Effector memory CD4-positive, alpha-beta T cell (primary cell): Measurements from ENCODE around the gene TMCO2.

Source experiments
- DNase-seq, 3 donors: peaks; one replicate each; pipeline ENCODE4 v3.0.0-alpha.2; 2020
- H3K27ac ChIP-seq: 2 replicates; pipeline ENCODE4 v1.7.0; 2013; ENCODE audit warnings: mild to moderate bottlenecking, low read length, moderate library complexity; ENCODE audit not compliant: insufficient read depth, poor library complexity, severe bottlenecking
- H3K27me3 ChIP-seq: replicated peaks from 2 replicates; pipeline ENCODE4 v1.7.0; 2013; ENCODE audit warnings: mild to moderate bottlenecking, low read length; ENCODE audit not compliant: insufficient read depth, control insufficient read depth, poor library complexity, severe bottlenecking
- H3K36me3 ChIP-seq: 2 replicates; pipeline ENCODE4 v1.7.0; 2013; ENCODE audit warnings: mild to moderate bottlenecking, low read length, moderate library complexity; ENCODE audit not compliant: control insufficient read depth, insufficient read depth
- H3K4me1 ChIP-seq: 2 replicates; pipeline ENCODE4 v1.7.0; 2013; ENCODE audit warnings: low read length, mild to moderate bottlenecking; ENCODE audit not compliant: control insufficient read depth, insufficient read depth, poor library complexity, severe bottlenecking
- H3K4me3 ChIP-seq: 2 replicates; pipeline ENCODE4 v1.7.0; 2013; ENCODE audit warnings: low read length, low read depth, mild to moderate bottlenecking; ENCODE audit not compliant: insufficient read depth, poor library complexity, severe bottlenecking
- H3K9me3 ChIP-seq: 2 replicates; pipeline ENCODE4 v1.7.0; 2013; ENCODE audit warnings: mild to moderate bottlenecking, low read length, moderate library complexity; ENCODE audit not compliant: control insufficient read depth

TMCO2 gene

DNA sequence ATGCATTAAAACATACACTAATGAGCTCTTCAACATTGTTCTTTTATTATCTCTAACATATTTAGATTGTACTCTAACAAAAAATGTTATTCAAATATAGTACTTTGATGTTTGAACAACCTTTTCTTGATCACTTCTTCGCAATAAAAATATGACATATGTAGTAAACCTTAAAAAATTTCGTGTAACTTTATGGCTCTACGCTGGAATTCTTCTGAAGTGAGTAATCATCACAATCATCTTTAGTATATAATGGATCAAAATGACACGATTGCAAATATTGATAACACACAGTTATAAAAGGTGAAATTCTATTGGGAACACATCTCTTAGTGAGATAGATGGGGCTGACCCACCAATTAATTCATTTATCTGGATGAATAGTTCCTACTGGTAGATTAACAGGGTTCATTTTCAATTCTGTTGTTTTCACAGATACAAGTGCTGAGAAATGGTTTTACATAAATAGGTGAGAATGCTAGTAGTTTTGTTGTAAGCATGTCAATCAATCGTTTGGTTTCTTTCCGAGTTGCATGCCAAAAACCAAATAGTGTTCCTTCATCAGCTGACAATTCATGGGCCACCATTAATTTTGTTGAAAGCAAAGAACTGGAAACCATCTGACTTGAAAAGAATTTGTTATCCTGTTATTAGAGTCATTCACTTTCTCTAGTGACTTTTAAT, 8.8 kb downstream of the TMCO2 start:
- no peak overlapping the region for H3K27ac ChIP-seq
- peak overlapping the region; percentile 70 for H3K4me3 ChIP-seq
- H3K36me3 ChIP-seq = peaks cover 11% of the 10 kb centered on the region
- DNase-seq = no peak
- peaks cover 3% of the 10 kb centered on the region for H3K4me1 ChIP-seq
- no peaks in the 10 kb centered on the region for H3K9me3 ChIP-seq
- H3K27me3 ChIP-seq = no peaks in the 10 kb centered on the region

GRCh38 chr1:40257313-40257687, 9.6 kb downstream of the TMCO2 start:
- peak overlapping the region; percentile 70 for H3K4me3 ChIP-seq
- H3K36me3 ChIP-seq = peaks cover 19% of the 10 kb centered on the region
- no peak for DNase-seq
- no peaks in the 10 kb centered on the region for H3K9me3 ChIP-seq
- H3K27ac ChIP-seq = peak overlapping the region; percentile 99
- H3K27me3 ChIP-seq = no peaks in the 10 kb centered on the region
- H3K4me1 ChIP-seq = peaks cover 3% of the 10 kb centered on the region

DNA sequence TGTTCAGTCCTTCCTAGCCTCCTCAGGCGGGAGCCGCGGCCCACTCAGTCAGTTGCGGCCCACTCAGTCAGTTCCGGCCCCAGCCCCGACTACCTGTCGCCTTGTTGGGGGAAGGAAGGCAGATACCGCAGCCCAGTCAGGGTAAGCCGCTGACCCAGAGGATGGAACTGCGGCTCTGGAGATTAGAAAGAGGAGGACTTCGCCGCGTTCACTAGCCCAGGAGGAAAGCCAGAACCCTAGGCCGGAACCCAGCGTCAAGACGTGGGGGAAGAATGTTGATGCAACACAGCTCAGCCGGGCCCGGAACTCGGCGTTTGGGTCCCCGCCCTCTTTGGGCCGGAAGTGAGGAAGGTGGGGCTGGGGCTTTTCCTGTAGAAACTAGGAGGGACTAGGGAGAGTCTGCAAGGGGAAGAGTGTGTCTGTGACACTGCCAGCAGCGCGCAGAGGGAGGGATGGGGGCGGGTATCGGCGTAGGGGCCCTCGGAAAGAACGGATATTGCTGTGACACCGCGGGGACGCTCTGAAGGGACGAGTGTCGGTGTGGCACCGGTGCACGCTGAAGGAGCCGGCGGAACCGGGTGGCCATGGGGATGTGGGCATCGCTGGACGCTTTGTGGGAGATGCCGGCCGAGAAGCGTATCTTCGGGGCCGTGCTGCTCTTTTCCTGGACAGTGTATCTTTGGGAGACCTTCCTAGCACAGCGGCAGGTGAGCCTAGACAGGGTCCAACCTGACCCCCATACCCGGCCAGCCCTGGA, 10.1 kb downstream of the TMCO2 start, which contains the start of gene ZMPSTE24:
TSS of gene ZMPSTE24 (plus strand) at position 549 of the 757 bp plus-strand sequence. CDS start at position 585, 36 bp downstream.
- peaks cover 3% of the 10 kb centered on the region for H3K4me1 ChIP-seq
- DNase-seq = peak; percentile 95
- peak within 1 kb of the TSS; percentile 91 for H3K4me3 ChIP-seq
- H3K27me3 ChIP-seq = no peaks in the 10 kb centered on the region
- peaks cover 22% of the 10 kb centered on the region for H3K36me3 ChIP-seq
- no peaks in the 10 kb centered on the region for H3K9me3 ChIP-seq
- peak within 1 kb of the TSS; percentile 99 for H3K27ac ChIP-seq

GRCh38 chr1:40258445-40258769, 10.7 kb downstream of the TMCO2 start:
- H3K36me3 ChIP-seq = peaks cover 26% of the 10 kb centered on the region
- H3K4me1 ChIP-seq = peaks cover 3% of the 10 kb centered on the region
- H3K27me3 ChIP-seq = no peaks in the 10 kb centered on the region
- no peak for DNase-seq
- no peaks in the 10 kb centered on the region for H3K9me3 ChIP-seq
- peak overlapping the region; percentile 83 for H3K27ac ChIP-seq
- peak overlapping the region; percentile 91 for H3K4me3 ChIP-seq

DNA sequence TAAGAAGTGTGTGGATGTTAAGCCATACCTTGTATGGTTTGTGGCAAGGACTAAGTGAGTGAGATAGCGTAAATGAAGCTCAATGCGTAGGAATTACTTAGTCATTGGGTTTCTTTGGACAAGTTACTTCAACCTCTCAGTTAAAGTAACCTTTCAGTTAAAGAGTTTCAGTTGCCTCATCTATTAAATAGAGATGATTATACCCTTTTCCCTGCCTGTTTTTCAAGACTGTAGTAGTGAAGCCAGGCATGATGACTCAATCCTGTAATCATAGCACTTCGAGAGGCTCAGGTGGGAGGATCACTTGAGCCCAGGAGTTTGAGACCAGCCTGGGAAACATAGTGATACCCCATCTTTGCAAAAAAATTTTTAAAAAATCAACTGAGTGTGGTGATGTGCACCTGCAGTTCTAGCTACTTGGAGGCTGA, 16.6 kb downstream of the TMCO2 start:
- Histone ChIP-seq H3K4me3 (no peak overlapping the region), H3K4me1 (no peaks in the 10 kb centered on the region), H3K9me3 (no peaks in the 10 kb centered on the region), H3K36me3 (peaks cover 57% of the 10 kb centered on the region), H3K27me3 (no peaks in the 10 kb centered on the region), H3K27ac (no peak overlapping the region)
- no peak for DNase-seq

DNA sequence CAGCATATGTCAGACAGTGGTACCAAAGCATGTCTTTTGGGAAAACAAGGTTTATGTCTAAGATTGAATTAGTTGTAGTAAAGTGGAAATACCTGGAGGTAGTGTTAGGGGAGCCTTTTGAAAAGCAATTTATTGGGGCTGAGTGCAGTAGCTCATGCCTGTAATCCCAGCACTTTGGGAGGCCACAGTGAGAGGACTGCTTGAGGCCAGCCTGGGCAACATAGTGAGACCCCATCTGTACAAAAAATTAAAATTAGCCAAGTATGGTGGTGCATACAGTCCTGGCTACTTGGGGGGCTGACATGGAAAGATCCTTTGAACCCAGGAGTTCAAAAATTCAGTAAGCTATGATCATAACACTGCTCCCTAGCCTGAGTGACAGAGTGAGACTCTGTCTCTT, 17.6 kb downstream of the TMCO2 start:
- Histone ChIP-seq H3K36me3 (peaks cover 66% of the 10 kb centered on the region), H3K4me3 (no peak overlapping the region)

DNA sequence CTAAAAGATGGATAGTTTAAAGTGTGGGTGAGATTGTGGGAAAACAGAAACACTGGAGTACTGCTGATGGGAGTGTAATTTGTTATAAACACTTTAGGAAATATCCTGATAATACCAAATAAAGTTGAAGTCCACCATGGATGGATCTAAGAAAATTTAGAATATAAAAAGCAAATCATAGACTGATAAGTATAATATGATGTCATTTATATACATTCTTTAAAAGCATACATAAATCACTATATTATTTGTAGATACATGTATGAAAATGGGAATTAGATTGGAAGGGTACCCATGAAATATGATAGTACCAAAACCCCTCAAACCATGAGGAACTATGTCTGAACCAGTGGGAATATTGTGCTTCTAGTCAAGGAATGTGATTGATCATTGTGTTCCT, 18.2 kb downstream of the TMCO2 start:
- H3K9me3 ChIP-seq = no peaks in the 10 kb centered on the region
- H3K27ac ChIP-seq = no peak overlapping the region
- H3K4me3 ChIP-seq = no peak overlapping the region
- no peaks in the 10 kb centered on the region for H3K27me3 ChIP-seq
- H3K36me3 ChIP-seq = peaks cover 68% of the 10 kb centered on the region
- no peak for DNase-seq
- no peaks in the 10 kb centered on the region for H3K4me1 ChIP-seq

More for the DNA sequence above, 17.6 kb downstream of the TMCO2 start:
- H3K27ac ChIP-seq = no peak overlapping the region
- H3K27me3 ChIP-seq = no peaks in the 10 kb centered on the region
- no peak for DNase-seq
- H3K4me1 ChIP-seq = no peaks in the 10 kb centered on the region
- H3K9me3 ChIP-seq = no peaks in the 10 kb centered on the region

DNA sequence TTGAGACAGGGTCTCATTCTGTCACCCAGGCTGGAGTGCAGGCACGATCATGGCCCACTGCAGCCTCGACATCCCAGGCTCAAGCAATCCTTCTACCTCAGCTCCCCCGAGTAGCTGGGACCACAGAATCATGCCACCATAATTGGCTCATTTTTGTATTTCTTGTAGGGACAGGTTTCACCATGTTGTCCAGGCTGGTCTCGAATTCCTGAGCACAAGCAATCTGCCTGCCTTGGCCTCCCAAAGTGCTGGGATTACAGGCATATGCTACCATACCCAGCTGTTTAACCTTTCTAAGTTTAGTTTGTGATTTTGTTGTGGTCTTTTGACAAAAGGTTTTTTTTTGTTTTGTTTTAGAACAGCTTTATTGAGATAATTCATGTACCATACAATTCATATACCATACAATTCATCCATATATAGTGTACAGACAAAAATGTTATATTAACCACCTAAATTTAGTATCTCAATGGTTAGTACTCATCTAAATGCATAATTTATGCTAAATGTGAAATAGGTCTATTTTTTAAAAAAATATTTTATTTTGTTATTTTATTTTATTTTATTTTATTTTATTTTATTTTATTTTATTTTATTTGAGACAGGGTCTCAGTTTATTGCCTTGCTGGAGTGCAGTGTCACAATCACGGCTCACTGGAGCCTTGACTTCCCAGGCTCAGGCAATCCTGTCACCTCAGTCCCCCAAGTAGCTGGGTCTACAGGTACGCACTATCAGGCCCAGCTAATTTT, 19.2 kb downstream of the TMCO2 start:
- no peaks in the 10 kb centered on the region for H3K9me3 ChIP-seq
- no peaks in the 10 kb centered on the region for H3K27me3 ChIP-seq
- no peak overlapping the region for H3K27ac ChIP-seq
- H3K4me3 ChIP-seq = no peak overlapping the region
- no peak for DNase-seq
- H3K36me3 ChIP-seq = peaks cover 65% of the 10 kb centered on the region
- no peaks in the 10 kb centered on the region for H3K4me1 ChIP-seq

- Histone ChIP-seq H3K4me1 (no peaks in the 10 kb centered on the region), H3K4me3 (no peak overlapping the region), H3K36me3 (peaks cover 67% of the 10 kb centered on the region), H3K27me3 (no peaks in the 10 kb centered on the region), H3K9me3 (no peaks in the 10 kb centered on the region), H3K27ac (no peak overlapping the region)
- DNase-seq = no peak
Measured at GRCh38 chr1:40267767-40268187, 20.0 kb downstream of the TMCO2 start.

DNA sequence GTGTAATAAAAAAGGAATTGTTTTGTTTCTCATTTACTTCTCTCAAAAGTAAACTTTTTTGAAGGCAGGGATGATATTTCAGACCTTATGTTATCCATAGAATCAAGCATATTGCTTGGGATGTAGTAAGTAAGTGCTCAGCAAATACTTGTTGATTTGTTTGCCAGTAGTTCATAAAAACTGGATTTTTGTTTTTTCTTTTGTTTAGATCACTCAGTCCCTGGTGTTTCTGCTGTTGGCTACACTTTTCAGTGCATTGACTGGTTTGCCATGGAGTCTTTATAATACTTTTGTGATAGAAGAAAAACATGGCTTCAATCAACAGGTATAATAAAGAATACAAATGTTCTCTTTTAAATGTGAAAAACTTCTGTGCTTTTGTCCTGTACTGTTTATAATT, 20.5 kb downstream of the TMCO2 start:
- Histone ChIP-seq H3K9me3 (no peaks in the 10 kb centered on the region), H3K4me3 (no peak overlapping the region), H3K4me1 (no peaks in the 10 kb centered on the region), H3K36me3 (peaks cover 65% of the 10 kb centered on the region), H3K27me3 (no peaks in the 10 kb centered on the region), H3K27ac (no peak overlapping the region)
- DNase-seq = no peak
